ENCODE measurements around the gene CSH1. TPM values are rescaled to one million over a fixed set of nuclear protein-coding genes. Genes with fewer than 3 reads are reported as not detected.
"Not testable (repeated sequence)": the region's sequence is repeated elsewhere in the genome, so short reads cannot be mapped to it uniquely, and the experiment has no call there.

The CSH1 gene
- total and polyA plus RNA-seq, 2 donors (not counting 1 experiment from before 2014, with no cell fraction given) = not detected

- H3K4me3 Mint-ChIP-seq; H3K9ac ChIP-seq (ENCODE audit: low read length); H3K4me3 ChIP-seq (ENCODE audit: control extremely low read depth in 1 of 5, extremely low read depth in 1 of 5, insufficient read depth in 1 of 5, low read depth in 2 of 5, low read length in 4 of 5); H2AFZ ChIP-seq (ENCODE audit: insufficient read depth, low read depth, low read length, poor library complexity, severe bottlenecking); H3K27me3 Mint-ChIP-seq; H3K27ac ChIP-seq (ENCODE audit: low read length in 2 of 2); POLR2A ChIA-PET; H3K9me3 ChIP-seq (ENCODE audit: control extremely low read depth in 1 of 3, control insufficient read depth in 2 of 3, insufficient read depth in 1 of 3, low read length in 2 of 3); H3K79me2 ChIP-seq (ENCODE audit: control insufficient read depth, insufficient read depth, low read length); H3K4me1 ChIP-seq (ENCODE audit: control insufficient read depth in 2 of 2, insufficient read depth in 2 of 2, low read length in 2 of 2); H3K27ac Mint-ChIP-seq; H3K4me1 Mint-ChIP-seq; H3K4me2 ChIP-seq (replicated peaks; ENCODE audit: low read depth, low read length, poor library complexity, severe bottlenecking); H4K20me1 ChIP-seq (ENCODE audit: control insufficient read depth, insufficient read depth, low read length, poor library complexity, severe bottlenecking); H3K9me3 Mint-ChIP-seq (ENCODE audit: insufficient read depth); H3K27me3 ChIP-seq (replicated peaks in 1 of 4; ENCODE audit: control extremely low read depth in 1 of 4, control insufficient read depth in 3 of 4, insufficient read depth in 4 of 4, low read length in 3 of 4); H3K36me3 ChIP-seq (replicated peaks in 1 of 2; ENCODE audit: control extremely low read depth in 1 of 2, control insufficient read depth in 1 of 2, extremely low read depth in 1 of 2, insufficient read depth in 2 of 2, low read length in 1 of 2): not testable (repeated sequence)
- peak; percentile 62 for DNase-seq
- ATAC-seq (ENCODE audit: low read depth) = peak; percentile 90
- CTCF ChIA-PET = interaction anchor here (0.7 to 5.6 kb wide), 12 partner anchors 14 to 393 kb away, joined by 3 to 46 read pairs (median 4); no protein-coding TSS in a partner anchor
- intact Hi-C loops (cut with micrococcal nuclease) = loop anchor here (5.0 kb wide), 1 partner anchor 243 kb away; the partner anchor contains the start of gene ERN1
- WGBS (ENCODE audit: insufficient coverage) = no CpG with 5 or more reads among the region's 13 CpGs
- peak; percentile 66 for TF ChIP-seq CTCF (IDR thresholded peaks at IDR 0.05)
Observed at GRCh38 chr17:63889026-63889848, 7.1 kb downstream of the CSH1 start.

GRCh38 chr17:63885119-63885518 is 11.3 kb downstream of the CSH1 start:
- ATAC-seq (ENCODE audit: low read depth); H3K27ac Mint-ChIP-seq; H3K9me3 ChIP-seq (ENCODE audit: control extremely low read depth in 1 of 3, control insufficient read depth in 2 of 3, insufficient read depth in 1 of 3, low read length in 2 of 3); H3K27me3 ChIP-seq (replicated peaks in 1 of 4; ENCODE audit: control extremely low read depth in 1 of 4, control insufficient read depth in 3 of 4, insufficient read depth in 4 of 4, low read length in 3 of 4); H3K4me3 ChIP-seq (ENCODE audit: control extremely low read depth in 1 of 5, extremely low read depth in 1 of 5, insufficient read depth in 1 of 5, low read depth in 2 of 5, low read length in 4 of 5); H3K4me1 Mint-ChIP-seq; H3K27ac ChIP-seq (ENCODE audit: low read length in 2 of 2); H3K9ac ChIP-seq (ENCODE audit: low read length); DNase-seq; H4K20me1 ChIP-seq (ENCODE audit: control insufficient read depth, insufficient read depth, low read length, poor library complexity, severe bottlenecking); H3K27me3 Mint-ChIP-seq; POLR2A ChIA-PET; H3K79me2 ChIP-seq (ENCODE audit: control insufficient read depth, insufficient read depth, low read length); H2AFZ ChIP-seq (ENCODE audit: insufficient read depth, low read depth, low read length, poor library complexity, severe bottlenecking); H3K9me3 Mint-ChIP-seq (ENCODE audit: insufficient read depth); H3K4me2 ChIP-seq (replicated peaks; ENCODE audit: low read depth, low read length, poor library complexity, severe bottlenecking); H3K36me3 ChIP-seq (replicated peaks in 1 of 2; ENCODE audit: control extremely low read depth in 1 of 2, control insufficient read depth in 1 of 2, extremely low read depth in 1 of 2, insufficient read depth in 2 of 2, low read length in 1 of 2); H3K4me1 ChIP-seq (ENCODE audit: control insufficient read depth in 2 of 2, insufficient read depth in 2 of 2, low read length in 2 of 2); H3K4me3 Mint-ChIP-seq: not testable (repeated sequence)
- CTCF ChIA-PET = interaction anchor here (0.6 kb wide), 1 partner anchor 43 kb away, joined by 4 read pairs; no protein-coding TSS in a partner anchor
- 98% methylated on average over 6 of the region's 11 CpGs for WGBS (ENCODE audit: insufficient coverage)
- intact Hi-C loops (cut with micrococcal nuclease) = loop anchor here (5.0 kb wide), 1 partner anchor 247 kb away; the partner anchor contains the start of gene ERN1

GRCh38 chr17:63882626-63883126 is 13.7 kb downstream of the CSH1 start:
- H3K4me1 ChIP-seq (ENCODE audit: control insufficient read depth in 2 of 2, insufficient read depth in 2 of 2, low read length in 2 of 2); ATAC-seq (ENCODE audit: low read depth); H2AFZ ChIP-seq (ENCODE audit: insufficient read depth, low read depth, low read length, poor library complexity, severe bottlenecking); POLR2A ChIA-PET; H4K20me1 ChIP-seq (ENCODE audit: control insufficient read depth, insufficient read depth, low read length, poor library complexity, severe bottlenecking); H3K27me3 Mint-ChIP-seq; intact Hi-C loops (cut with micrococcal nuclease); H3K9me3 ChIP-seq (ENCODE audit: control extremely low read depth in 1 of 3, control insufficient read depth in 2 of 3, insufficient read depth in 1 of 3, low read length in 2 of 3); H3K4me2 ChIP-seq (replicated peaks; ENCODE audit: low read depth, low read length, poor library complexity, severe bottlenecking); H3K9ac ChIP-seq (ENCODE audit: low read length); DNase-seq; H3K27ac Mint-ChIP-seq; H3K4me3 Mint-ChIP-seq; H3K27me3 ChIP-seq (replicated peaks in 1 of 4; ENCODE audit: control extremely low read depth in 1 of 4, control insufficient read depth in 3 of 4, insufficient read depth in 4 of 4, low read length in 3 of 4); H3K36me3 ChIP-seq (replicated peaks in 1 of 2; ENCODE audit: control extremely low read depth in 1 of 2, control insufficient read depth in 1 of 2, extremely low read depth in 1 of 2, insufficient read depth in 2 of 2, low read length in 1 of 2); H3K9me3 Mint-ChIP-seq (ENCODE audit: insufficient read depth); H3K4me3 ChIP-seq (ENCODE audit: control extremely low read depth in 1 of 5, extremely low read depth in 1 of 5, insufficient read depth in 1 of 5, low read depth in 2 of 5, low read length in 4 of 5); H3K27ac ChIP-seq (ENCODE audit: low read length in 2 of 2); H3K79me2 ChIP-seq (ENCODE audit: control insufficient read depth, insufficient read depth, low read length): not testable (repeated sequence)
- CTCF ChIA-PET = interaction anchor here (0.8 to 1.7 kb wide), 5 partner anchors 18 to 250 kb away, joined by 3 to 14 read pairs (median 4); no protein-coding TSS in a partner anchor
- peaks cover 10% of the 10 kb centered on the region for H3K4me1 Mint-ChIP-seq
- 36% methylated on average over 1 of the region's 9 CpGs for WGBS (ENCODE audit: insufficient coverage)
